Activated T-cell treated with anti-CD3 and anti-CD28 coated beads for 24 hours (primary cell): Measurements from ENCODE around the gene CT47C1.

ENCODE experiments used
- DNase-seq: peaks from one replicate; pipeline ENCODE4 v3.0.0-alpha.2; 2020; ENCODE audit warnings: low read depth

The CT47C1 gene

GRCh38 chrX:119073911-119074310 is 1.1 kb downstream of the CT47C1 start:
- DNase-seq: no peak

- no peak for DNase-seq
Observed at GRCh38 chrX:119075270-119076025, 2.7 kb downstream of the CT47C1 start.

DNA sequence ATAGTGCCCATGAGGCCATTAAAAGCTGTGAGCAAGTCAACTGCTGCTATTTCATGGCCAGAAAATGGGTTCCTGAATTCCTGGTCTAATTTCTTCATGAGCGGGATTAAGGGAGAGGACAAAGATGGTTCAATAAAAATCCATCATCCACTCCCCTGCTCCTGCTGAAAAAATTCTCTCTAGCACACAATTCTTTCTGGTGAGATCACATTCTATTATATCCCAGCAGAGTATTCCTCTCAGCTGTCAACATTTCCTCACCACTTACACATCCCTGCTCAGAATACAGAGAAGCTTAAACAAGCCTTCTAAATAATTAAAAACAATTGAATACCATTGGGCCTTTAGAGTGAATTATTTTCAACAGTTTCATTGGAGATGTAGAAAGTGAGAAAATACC is 9.5 kb downstream of the CT47C1 start:
- DNase-seq: no peak

DNA sequence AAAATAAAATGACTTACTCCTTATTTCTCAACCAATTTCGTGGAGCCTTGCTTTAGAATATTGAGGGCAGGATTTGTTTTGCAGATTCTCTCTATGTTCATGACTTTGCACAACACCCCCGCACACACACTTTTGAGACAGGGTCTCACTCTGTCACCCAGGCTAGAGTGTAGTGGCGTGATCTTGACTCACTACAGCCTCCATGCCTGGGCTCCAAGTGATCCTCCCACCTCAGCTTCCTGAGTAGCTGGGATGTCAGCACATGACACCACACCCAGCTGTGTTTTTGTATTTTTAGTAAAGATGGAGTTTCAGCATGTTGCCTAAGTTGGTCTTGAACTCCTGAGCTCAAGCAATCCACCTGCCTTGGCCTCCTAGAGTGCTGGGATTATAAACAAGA is 12.0 kb downstream of the CT47C1 start:
- DNase-seq: no peak

DNA sequence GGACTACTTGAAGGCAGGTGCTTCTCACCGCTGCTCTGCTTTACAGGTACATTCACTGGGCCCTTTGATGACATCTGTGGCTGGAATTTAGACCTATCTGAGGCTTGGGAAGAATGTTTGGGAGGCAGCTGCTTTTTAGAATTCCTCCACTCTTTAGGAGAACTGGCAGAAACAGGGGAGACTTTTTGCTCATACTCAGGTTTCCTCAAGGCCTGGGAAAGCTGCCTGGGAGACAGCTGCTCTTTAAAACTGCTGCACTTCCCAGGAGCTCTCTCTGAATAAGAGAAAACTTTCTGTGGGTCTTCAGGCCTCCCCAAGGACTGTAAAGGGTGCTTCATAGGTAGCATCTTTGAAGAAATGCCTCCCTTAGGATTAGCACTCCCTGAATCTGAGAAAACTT is 14.3 kb downstream of the CT47C1 start:
- no peak for DNase-seq

DNA sequence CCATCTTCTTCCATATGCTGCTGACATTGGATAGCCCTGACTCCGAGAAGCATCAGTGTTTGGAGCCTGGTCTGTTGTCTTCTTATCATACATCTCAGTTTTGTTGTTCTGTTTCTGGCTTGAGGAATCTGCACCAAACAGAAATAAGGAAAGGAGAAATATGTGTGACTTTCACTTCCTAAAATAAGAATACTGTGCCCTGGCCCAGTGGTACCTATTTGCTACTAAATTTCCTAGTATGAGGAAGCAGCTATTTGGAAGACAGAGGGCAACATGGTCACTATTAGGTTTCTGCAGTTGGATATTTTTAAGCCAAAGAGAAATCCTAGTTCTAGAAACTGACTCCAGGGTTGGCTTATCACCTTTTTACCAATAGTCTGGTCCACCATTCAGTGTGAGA is 16.8 kb downstream of the CT47C1 start:
- no peak for DNase-seq

DNA sequence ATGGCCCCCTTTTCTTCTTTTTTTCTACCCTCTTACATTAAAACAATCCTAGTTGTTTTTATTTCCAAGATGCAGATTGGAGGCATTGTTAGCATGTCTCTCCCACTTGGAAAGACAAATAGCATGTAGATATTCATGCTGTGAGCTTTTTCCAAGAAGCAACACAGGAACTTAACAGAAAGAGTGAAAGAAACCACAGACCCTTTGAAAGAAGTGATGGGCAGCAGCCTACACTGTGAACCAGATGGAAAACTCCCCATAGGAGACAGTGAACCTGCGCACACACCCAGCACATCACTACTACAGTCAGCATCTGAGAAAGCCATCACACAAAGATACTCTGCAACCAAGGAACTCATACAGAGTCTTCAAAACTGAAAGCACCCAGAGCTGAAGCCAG is 17.8 kb downstream of the CT47C1 start:
- no peak for DNase-seq

GRCh38 chrX:119093991-119094735 is 21.4 kb downstream of the CT47C1 start:
- no peak for DNase-seq

DNA sequence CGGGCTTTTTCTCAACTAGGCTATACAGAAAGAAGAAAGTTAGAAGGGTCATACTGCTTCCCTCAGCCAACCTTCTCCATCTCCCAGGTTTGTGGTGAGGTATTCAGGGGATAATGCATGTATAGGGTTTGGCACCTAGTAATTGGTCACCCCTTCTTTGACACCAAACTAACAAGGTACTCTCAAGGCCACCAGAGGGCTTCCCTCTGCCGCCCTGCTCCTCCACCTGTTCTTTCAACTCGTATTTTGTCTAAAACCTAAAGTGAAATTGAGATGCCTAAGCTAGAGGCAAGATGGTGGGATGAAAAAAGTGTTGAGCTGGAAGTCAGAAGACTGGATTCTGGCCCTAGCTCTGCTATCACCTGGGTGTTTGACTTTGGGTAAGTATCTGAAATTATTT is 22.0 kb downstream of the CT47C1 start:
- no peak for DNase-seq

GRCh38 chrX:119095936-119096335 is 23.1 kb downstream of the CT47C1 start:
- DNase-seq: no peak

GRCh38 chrX:119101168-119101567 is 28.4 kb downstream of the CT47C1 start:
- no peak for DNase-seq

GRCh38 chrX:119105826-119106225 is 33.0 kb downstream of the CT47C1 start:
- no peak for DNase-seq

DNA sequence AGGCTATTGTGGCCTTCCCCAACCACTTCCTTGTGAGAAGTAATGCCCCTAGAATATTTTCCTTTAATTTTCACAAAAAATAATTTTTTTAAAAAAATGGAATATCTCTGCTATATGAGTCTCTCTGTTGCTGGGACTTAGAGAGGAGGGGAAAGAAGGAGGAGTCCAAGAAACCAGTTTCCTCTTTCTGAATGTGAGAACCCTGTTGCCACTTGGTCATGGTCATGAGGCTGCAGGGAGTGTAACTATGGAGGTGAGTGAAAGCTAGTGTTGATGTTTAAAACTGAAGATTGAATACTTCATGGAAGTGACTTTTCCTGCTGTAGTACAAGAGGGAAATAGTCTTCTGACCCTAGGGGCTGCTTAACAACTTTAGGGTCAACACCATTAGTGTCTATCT is 34.4 kb downstream of the CT47C1 start:
- no peak for DNase-seq

- DNase-seq: peak; percentile 16
Observed at GRCh38 chrX:119118780-119119395, 46.1 kb downstream of the CT47C1 start.

GRCh38 chrX:119121341-119121740 is 48.5 kb downstream of the CT47C1 start:
- DNase-seq: no peak
